Thyroid gland (tissue), 4 donors: ENCODE data around the gene MS4A6E. TPM values are rescaled to one million over a fixed set of nuclear protein-coding genes. Genes with fewer than 3 reads are reported as not detected.
A peak's percentile ranks its signal among the peaks of the same experiment; 100 is the strongest.
"Not testable (repeated sequence)": the region's sequence is repeated elsewhere in the genome, so short reads cannot be mapped to it uniquely, and the experiment has no call there.

Experiments
- DNase-seq, 2 donors: peaks; one replicate each; pipeline ENCODE4 v3.0.0-alpha.2; 2019
- H3K27ac ChIP-seq, 3 donors: fragments of 200-600 bp; sonication (generic); 1 replicate in 2 of 3; 2 replicates in 1 of 3; pipeline ENCODE4 v1.5.1; 2016 to 2019; ENCODE audit warnings: mild to moderate bottlenecking in 1 of 3, moderate library complexity in 1 of 3
- H3K27me3 ChIP-seq: fragments of 200-600 bp; sonication (generic); one replicate; pipeline ENCODE4 v1.5.1; 2019
- H3K36me3 ChIP-seq, 2 donors: fragments of 200-600 bp; sonication (generic); one replicate each; pipeline ENCODE4 v1.5.1; 2016 to 2019
- H3K4me1 ChIP-seq, 2 donors: fragments of 200-600 bp; sonication (generic); one replicate each; pipeline ENCODE4 v1.5.1; 2017 to 2019
- H3K4me3 ChIP-seq, 3 donors: fragments of 200-600 bp; sonication (generic); replicated peaks in 1 of 3; 1 replicate in 2 of 3; 2 replicates in 1 of 3; pipeline ENCODE4 v1.5.1; 2016; ENCODE audit warnings: mild to moderate bottlenecking in 1 of 3
- H3K9me3 ChIP-seq: fragments of 200-600 bp; sonication (generic); one replicate; pipeline ENCODE4 v1.5.1; 2017
- CTCF ChIP-seq, 6 experiments: fragments of 200-600 bp in 3 of 6; fragments of 450-650 bp in 3 of 6; sonication (generic) in 3 of 6; IDR thresholded peaks; one replicate each; pipeline ENCODE4 v1.5.1; 2016 to 2019; ENCODE audit warnings: antibody characterized with exemption in 6 of 6, mild to moderate bottlenecking in 2 of 6, inconsistent platforms in 1 of 6, moderate library complexity in 1 of 6
- POLR2A ChIP-seq, 2 donors: fragments of 450-650 bp; IDR thresholded peaks; one replicate each; pipeline ENCODE4 v1.6.1; 2017; ENCODE audit warnings: antibody characterized with exemption in 2 of 2, mild to moderate bottlenecking in 2 of 2, moderate library complexity in 1 of 2
- WGBS, 2 donors: methylation state at CpG; one replicate each; pipeline ENCODE4 v1.1.5; 2017; 5-methylcytosine and 5-hydroxymethylcytosine counted together
- intact Hi-C: fragments of 100-400 bp; cut with DNase I; formaldehyde crosslinking; loops from one replicate; pipeline ENCODE4 v1.15.1; 2023
- total RNA-seq, 4 donors: library from RNA; depleted of rRNA; stranded (reverse); fragments of >200 nt; gene quantifications; one replicate each; pipeline ENCODE4 v1.2.3, GENCODE V29; 2016

Gene MS4A6E
- total RNA-seq, 4 donors from 2014 or later: not detected

GRCh38 chr11:60349990-60350389 is 22.9 kb downstream of the MS4A6E start:
- Histone ChIP-seq H3K9me3 (no peaks in the 10 kb centered on the region), H3K27me3 (no peaks in the 10 kb centered on the region), H3K4me1 (no peaks in the 10 kb centered on the region), H3K4me3 (no peak overlapping the region), H3K27ac (no peak overlapping the region), H3K36me3 (no peaks in the 10 kb centered on the region)
- no peak for DNase-seq
- no peak for TF ChIP-seq POLR2A (IDR thresholded peaks at IDR 0.05)
- TF ChIP-seq CTCF (IDR thresholded peaks at IDR 0.05): no peak
- intact Hi-C loops: no loop called here
- WGBS, 2 donors: 76 to 91% methylated on average over 1 of the region's 1 CpG

GRCh38 chr11:60357771-60358170 is 30.7 kb downstream of the MS4A6E start:
- Histone ChIP-seq H3K27ac (no peak overlapping the region), H3K4me3 (no peak overlapping the region), H3K9me3 (no peaks in the 10 kb centered on the region), H3K4me1 (no peaks in the 10 kb centered on the region), H3K36me3 (no peaks in the 10 kb centered on the region), H3K27me3 (no peaks in the 10 kb centered on the region)
- 38 to 39% methylated on average over 2 of the region's 2 CpGs for WGBS, 2 donors
- no peak for DNase-seq
- no peak for TF ChIP-seq CTCF (IDR thresholded peaks at IDR 0.05)
- no peak for TF ChIP-seq POLR2A (IDR thresholded peaks at IDR 0.05)
- intact Hi-C loops: no loop called here

- intact Hi-C loops: loop anchor here (5.0 kb wide), 1 partner anchor 257 kb away; no protein-coding TSS in a partner anchor
- H3K36me3 ChIP-seq: no peaks in the 10 kb centered on the region
- 76 to 82% methylated on average over 4 of the region's 4 CpGs for WGBS, 2 donors
- no peaks in the 10 kb centered on the region for H3K27me3 ChIP-seq
- no peak for DNase-seq
- no peak overlapping the region for H3K27ac ChIP-seq
- H3K4me1 ChIP-seq: no peaks in the 10 kb centered on the region
- H3K9me3 ChIP-seq: no peaks in the 10 kb centered on the region
- H3K4me3 ChIP-seq: no peak overlapping the region
- TF ChIP-seq POLR2A (IDR thresholded peaks at IDR 0.05): no peak
- TF ChIP-seq CTCF (IDR thresholded peaks at IDR 0.05): no peak
Measured at GRCh38 chr11:60360621-60361020, 33.6 kb downstream of the MS4A6E start.

- Histone ChIP-seq H3K36me3 (no peaks in the 10 kb centered on the region), H3K27ac (no peak overlapping the region), H3K27me3 (no peaks in the 10 kb centered on the region), H3K4me1 (no peaks in the 10 kb centered on the region), H3K4me3 (no peak overlapping the region), H3K9me3 (no peaks in the 10 kb centered on the region)
- intact Hi-C loops: loop anchor here (5.0 kb wide), 1 partner anchor 255 kb away; no protein-coding TSS in a partner anchor
- TF ChIP-seq CTCF (IDR thresholded peaks at IDR 0.05): no peak
- no peak for TF ChIP-seq POLR2A (IDR thresholded peaks at IDR 0.05)
- 46 to 49% methylated on average over 1 of the region's 1 CpG for WGBS, 2 donors
- no peak for DNase-seq
Measured at GRCh38 chr11:60362241-60362640, 35.2 kb downstream of the MS4A6E start.

- intact Hi-C loops: loop anchor here (5.0 kb wide), 1 partner anchor 253 kb away; no protein-coding TSS in a partner anchor
- TF ChIP-seq CTCF (IDR thresholded peaks at IDR 0.05) (peak; percentile 30 to 75 (median 44)), POLR2A (IDR thresholded peaks at IDR 0.05) (no peak)
Measured at GRCh38 chr11:60363542-60364470, 36.8 kb downstream of the MS4A6E start.

GRCh38 chr11:60366262-60366904 is 39.3 kb downstream of the MS4A6E start:
- H3K36me3 ChIP-seq, H3K27ac ChIP-seq, H3K4me3 ChIP-seq, intact Hi-C loops, H3K27me3 ChIP-seq, H3K4me1 ChIP-seq, DNase-seq, H3K9me3 ChIP-seq: not testable (repeated sequence)
- 88% methylated on average over 15 of the region's 15 CpGs for WGBS, 2 donors

More at GRCh38 chr11:60363542-60364470, 36.8 kb downstream of the MS4A6E start:
- Histone ChIP-seq H3K4me1 (no peaks in the 10 kb centered on the region), H3K9me3 (no peaks in the 10 kb centered on the region), H3K27ac (no peak overlapping the region), H3K4me3 (no peak overlapping the region), H3K27me3 (no peaks in the 10 kb centered on the region), H3K36me3 (no peaks in the 10 kb centered on the region)
- 62 to 66% methylated on average over 7 of the region's 7 CpGs for WGBS, 2 donors
- peak; percentile 34 to 54 for DNase-seq
